GM12875 (cell line): Measurements from ENCODE around the gene FAM237B.
"Not testable (repeated sequence)": the region's sequence is repeated elsewhere in the genome, so short reads cannot be mapped to it uniquely, and the experiment has no call there.

ENCODE experiments used
- H3K4me3 ChIP-seq: one replicate; pipeline ENCODE4 v1.5.1; 2011; ENCODE audit warnings: low read depth, low read length, control low read depth
- TF ChIP-seq, protein P1 (sequence below): IDR thresholded peaks from 2 replicates; pipeline ENCODE4 v1.5.1; 2011; ENCODE audit warnings: low read depth, mild to moderate bottlenecking, control low read depth, inconsistent platforms, low read length, moderate library complexity, borderline replicate concordance; ENCODE audit not compliant: insufficient read depth

Gene FAM237B

DNA sequence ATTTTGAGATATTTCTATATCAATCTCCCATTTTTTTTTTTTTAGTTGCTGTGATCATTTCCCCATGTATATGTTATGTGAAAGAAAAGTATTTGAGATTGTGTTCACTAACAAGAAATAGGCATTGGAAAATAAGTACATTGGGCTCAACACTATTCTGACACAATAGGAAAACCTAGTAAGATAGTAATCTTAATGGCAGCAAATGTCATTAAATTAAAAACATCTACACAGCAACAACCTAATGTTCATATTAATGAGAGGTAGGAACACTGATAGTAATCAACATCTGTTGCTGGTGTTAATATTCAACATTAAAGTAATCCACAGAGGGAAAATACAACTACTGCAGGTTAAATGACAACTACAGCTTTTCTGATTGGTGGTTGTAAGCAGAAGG, 23.9 kb upstream of the FAM237B start:
- TF ChIP-seq, protein P1, sequence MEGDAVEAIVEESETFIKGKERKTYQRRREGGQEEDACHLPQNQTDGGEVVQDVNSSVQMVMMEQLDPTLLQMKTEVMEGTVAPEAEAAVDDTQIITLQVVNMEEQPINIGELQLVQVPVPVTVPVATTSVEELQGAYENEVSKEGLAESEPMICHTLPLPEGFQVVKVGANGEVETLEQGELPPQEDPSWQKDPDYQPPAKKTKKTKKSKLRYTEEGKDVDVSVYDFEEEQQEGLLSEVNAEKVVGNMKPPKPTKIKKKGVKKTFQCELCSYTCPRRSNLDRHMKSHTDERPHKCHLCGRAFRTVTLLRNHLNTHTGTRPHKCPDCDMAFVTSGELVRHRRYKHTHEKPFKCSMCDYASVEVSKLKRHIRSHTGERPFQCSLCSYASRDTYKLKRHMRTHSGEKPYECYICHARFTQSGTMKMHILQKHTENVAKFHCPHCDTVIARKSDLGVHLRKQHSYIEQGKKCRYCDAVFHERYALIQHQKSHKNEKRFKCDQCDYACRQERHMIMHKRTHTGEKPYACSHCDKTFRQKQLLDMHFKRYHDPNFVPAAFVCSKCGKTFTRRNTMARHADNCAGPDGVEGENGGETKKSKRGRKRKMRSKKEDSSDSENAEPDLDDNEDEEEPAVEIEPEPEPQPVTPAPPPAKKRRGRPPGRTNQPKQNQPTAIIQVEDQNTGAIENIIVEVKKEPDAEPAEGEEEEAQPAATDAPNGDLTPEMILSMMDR, result no peak
- H3K4me3 ChIP-seq, result no peak overlapping the region

DNA sequence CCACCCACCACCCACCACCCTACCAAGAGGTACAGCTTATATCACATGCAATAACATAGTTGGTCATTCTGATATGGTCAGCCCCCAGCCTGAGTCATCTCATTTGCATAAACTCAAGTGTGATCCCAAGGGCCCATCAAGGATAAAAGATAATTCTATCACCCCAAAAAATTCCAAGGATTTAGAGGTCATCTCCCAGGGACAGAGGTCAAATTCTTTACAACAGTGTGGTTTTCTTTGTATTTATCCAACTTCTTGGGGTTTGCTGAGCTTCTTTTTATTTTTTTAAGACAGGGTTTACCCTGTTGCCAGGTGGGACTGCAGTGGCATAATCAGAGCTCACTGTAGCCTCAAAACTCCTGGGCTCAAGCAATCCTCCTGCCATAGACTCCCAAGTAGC, 16.0 kb upstream of the FAM237B start:
- H3K4me3 ChIP-seq, result no peak overlapping the region
- TF ChIP-seq, protein P1, result no peak

DNA sequence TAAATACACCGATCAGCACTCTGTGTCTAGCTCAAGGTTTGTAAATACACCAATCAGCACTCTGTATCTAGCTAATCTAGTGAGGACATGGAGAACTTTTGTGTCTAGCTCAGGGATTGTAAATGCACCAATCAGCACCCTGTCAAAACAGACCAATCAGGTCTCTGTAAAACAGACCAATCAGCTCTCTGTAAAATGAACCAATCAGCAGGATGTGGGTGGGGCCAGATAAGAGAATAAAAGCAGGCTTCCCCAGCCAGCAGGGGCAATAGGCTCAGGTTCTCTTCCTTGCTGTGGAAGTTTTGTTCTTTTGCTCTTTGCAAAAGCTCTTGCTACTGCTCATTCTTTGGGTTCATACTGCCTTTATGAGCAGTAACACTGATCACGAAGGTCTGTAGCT, 13.8 kb upstream of the FAM237B start:
- not testable (repeated sequence) for H3K4me3 ChIP-seq

DNA sequence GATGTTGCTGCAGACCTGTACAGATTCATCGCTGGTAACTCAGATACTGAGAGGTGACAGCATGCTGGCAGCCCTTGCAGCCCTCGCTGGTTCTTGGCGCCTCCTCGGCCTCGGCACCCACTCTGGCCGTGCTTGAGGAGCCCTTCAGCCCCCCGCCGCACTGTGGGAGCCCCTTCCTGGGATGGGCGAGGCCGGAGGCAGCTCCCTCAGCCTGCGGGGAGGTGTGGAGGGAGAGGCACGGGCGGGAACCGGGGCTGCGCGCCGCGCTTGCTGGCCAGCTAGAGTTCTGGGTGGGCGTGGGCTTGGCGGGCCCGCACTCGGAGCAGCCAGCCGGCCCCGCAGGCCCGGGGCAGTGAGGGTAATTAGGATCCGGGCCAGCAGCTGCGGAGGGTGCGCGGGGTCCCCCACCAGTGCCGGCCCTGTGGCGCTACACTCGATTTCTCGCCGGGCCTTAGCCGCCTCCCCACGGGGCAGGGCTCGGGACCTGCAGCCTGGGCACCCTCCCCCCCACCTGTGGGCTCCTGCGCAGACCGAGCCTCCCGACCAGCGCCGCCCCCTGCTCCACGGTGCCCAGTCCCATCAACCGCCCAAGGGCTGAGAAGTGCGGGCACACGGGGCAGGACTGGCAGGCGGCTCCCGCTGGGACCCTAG, 13.2 kb upstream of the FAM237B start:
- no peak overlapping the region for H3K4me3 ChIP-seq
- TF ChIP-seq, protein P1, result no peak

DNA sequence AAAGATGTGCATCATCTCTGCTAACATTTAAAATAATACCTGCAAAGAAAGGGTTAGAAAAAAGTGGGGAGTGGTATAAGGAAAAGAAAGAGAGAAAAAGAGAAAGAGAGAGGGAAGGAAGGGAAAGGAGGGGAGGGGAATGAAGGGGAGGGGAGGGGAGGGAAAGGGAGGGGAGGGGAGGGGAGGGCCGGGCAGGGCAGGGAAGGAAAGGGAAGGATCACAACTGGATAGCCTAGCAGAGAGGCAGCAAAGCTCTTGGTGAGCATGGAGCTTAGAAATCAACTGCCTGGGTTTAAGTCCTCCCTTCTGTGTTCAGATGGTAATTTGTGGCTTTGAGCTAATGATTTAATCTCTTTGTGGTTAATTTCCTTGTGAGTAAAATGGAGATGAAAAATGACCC, 5.4 kb upstream of the FAM237B start:
- no peak overlapping the region for H3K4me3 ChIP-seq
- TF ChIP-seq, protein P1, result no peak

DNA sequence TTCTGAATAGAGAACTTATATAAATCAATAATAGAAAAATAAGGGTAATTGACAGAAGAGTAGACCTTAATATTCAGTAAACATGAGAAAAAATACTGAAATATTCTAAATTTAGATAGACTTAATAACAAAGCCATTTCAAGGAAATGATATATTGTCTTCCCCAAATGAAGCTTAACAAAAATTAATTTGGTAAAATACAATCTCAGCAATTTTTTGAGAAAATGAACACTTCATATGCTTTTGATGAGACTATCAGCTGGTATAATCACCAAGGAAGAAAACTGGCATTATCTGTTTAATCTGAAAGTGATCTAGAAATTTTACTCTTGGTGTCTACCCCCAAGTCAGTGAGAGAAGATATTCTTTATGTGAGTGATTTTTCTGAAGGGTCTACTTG, 1.7 kb upstream of the FAM237B start:
- TF ChIP-seq, protein P1, result no peak
- no peak overlapping the region for H3K4me3 ChIP-seq

DNA sequence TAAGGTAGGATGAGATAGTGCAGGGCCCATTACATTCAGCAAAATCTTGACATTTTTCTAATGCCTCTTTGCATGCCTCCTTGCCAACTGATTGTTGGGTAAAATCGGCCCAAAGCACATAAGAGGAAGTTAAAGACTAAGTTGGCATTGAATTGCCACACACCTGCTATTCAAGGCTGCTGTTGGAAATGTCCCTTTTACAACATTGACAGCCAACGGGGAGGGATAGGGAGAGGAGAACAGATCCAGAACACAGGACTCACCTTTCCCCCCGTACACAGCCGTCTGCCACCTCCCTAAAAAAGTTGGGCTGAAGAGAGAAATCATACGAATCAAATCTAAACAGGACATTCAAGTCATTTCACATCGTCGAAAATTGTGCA, 695 bp downstream of the FAM237B start:
- TF ChIP-seq, protein P1, result no peak
- no peak overlapping the region for H3K4me3 ChIP-seq

DNA sequence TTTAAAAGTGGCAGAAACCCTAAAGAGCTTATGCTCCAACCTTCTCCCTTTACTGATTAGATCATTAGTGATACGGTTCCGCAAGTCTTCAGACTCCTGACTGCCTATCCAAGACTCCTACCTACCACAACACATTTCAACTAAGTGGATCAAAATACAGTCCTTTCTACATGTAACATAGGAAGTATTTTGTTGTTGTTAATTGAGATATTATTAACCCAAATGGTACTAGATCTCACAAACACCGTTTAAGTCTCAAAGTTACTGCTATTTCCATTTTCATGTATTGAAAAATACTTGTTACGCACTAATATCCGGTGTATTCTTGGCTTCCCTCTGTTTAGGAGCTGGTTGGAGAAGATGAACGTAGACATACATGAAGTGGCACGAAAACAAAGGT, 1.1 kb downstream of the FAM237B start:
- TF ChIP-seq, protein P1, result no peak
- H3K4me3 ChIP-seq, result no peak overlapping the region
